ENCODE measurements around the gene CRYAB. TPM values are rescaled to one million over a fixed set of nuclear protein-coding genes. Genes with fewer than 3 reads are reported as not detected.

CRYAB gene
- total RNA-seq, 1 experiment from 2014 or later = 2.1 TPM

DNA sequence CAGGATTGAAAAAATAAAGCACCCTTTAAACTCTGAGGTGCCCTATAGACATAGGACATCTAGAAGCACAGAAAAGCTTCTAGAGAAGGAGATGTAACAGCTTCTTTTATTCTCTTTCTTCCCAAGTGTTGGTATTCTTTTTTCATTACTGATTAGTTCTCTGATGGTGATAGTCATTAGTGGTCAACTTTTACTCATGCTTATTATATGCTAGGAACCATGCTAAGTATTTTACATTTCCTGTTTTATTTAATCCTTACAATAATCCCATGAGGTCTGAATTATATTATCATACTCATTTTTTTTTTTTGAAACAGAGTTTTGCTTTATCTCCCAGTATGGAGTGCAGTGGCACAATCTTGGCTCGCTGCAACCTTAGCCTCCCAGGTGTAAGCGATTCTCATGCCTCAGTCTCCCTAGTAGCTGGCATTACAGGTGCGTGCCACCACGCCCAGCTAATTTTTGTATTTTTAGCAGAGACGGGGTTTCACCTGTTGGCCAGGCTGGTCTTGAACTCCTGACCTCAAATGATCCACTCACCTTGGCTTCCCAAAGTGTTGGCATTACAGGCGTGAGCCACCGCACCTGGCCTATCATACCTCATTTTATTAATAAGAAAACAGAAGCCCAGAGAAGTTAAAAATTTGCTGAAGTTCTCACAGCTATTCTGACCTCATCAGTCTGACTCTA, 10.1 kb upstream of the CRYAB start:
- Mint-ChIP-seq H3K36me3 (no peaks in the 10 kb centered on the region; the same call in 1 of the 2 replicates), H3K27me3 (ENCODE audit: low read depth) (no peaks in the 10 kb centered on the region), H3K4me1 (peaks cover 47% of the 10 kb centered on the region), H3K4me3 (no peak overlapping the region), H3K27ac (no peak overlapping the region), H3K9me3 (no peaks in the 10 kb centered on the region)
- DNase-seq (ENCODE audit: low spot score) (no peak), ATAC-seq (no peak)
- CTCF ChIA-PET = no interaction called here
- no peak for TF ChIP-seq EMX1 (CRISPR knock-in tag; IDR thresholded peaks at IDR 0.05)
- TF ChIP-seq SP1 (CRISPR knock-in tag; conservative IDR thresholded peaks at IDR 0.05) = no peak
- no peak for TF ChIP-seq CBFB (CRISPR knock-in tag; IDR thresholded peaks at IDR 0.05; ENCODE audit: low read depth)
- no peak for TF ChIP-seq MYBL2 (CRISPR knock-in tag; IDR thresholded peaks at IDR 0.05)
- TF ChIP-seq, protein P1, sequence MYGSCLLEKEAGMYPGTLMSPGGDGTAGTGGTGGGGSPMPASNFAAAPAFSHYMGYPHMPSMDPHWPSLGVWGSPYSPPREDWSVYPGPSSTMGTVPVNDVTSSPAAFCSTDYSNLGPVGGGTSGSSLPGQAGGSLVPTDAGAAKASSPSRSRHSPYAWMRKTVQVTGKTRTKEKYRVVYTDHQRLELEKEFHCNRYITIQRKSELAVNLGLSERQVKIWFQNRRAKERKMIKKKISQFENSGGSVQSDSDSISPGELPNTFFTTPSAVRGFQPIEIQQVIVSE (CRISPR knock-in tag; IDR thresholded peaks at IDR 0.05; ENCODE audit: borderline replicate concordance) = no peak
- TF ChIP-seq, protein P2, sequence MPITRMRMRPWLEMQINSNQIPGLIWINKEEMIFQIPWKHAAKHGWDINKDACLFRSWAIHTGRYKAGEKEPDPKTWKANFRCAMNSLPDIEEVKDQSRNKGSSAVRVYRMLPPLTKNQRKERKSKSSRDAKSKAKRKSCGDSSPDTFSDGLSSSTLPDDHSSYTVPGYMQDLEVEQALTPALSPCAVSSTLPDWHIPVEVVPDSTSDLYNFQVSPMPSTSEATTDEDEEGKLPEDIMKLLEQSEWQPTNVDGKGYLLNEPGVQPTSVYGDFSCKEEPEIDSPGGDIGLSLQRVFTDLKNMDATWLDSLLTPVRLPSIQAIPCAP (CRISPR knock-in tag; IDR thresholded peaks at IDR 0.05) = no peak
- TF ChIP-seq SOX15 (CRISPR knock-in tag; IDR thresholded peaks at IDR 0.05) = no peak
- POLR2A ChIA-PET = no interaction called here

DNA sequence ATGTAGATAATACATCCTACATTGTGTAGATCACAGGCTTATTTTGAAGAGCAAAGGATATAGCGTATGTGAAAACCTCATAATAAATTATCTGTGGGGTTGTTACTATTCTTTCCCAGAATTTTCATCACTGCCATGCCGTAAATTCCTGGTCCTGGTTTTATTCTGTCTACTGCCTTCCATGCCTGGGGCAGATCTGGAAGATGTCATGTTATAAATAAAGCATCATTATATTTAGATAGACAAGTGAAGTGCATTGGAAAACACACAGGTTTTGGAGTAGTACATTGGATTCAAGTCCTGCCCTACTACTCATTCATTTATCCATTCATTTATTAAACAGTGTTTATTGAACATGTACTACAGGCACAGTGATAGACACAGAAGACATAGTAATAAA, 9.3 kb upstream of the CRYAB start:
- H3K4me3 Mint-ChIP-seq = no peak overlapping the region
- H3K9me3 Mint-ChIP-seq = no peaks in the 10 kb centered on the region
- CTCF ChIA-PET = no interaction called here
- H3K36me3 Mint-ChIP-seq = no peaks in the 10 kb centered on the region; the same call in 1 of the 2 replicates
- H3K27ac Mint-ChIP-seq = no peak overlapping the region
- TF ChIP-seq, protein P3, sequence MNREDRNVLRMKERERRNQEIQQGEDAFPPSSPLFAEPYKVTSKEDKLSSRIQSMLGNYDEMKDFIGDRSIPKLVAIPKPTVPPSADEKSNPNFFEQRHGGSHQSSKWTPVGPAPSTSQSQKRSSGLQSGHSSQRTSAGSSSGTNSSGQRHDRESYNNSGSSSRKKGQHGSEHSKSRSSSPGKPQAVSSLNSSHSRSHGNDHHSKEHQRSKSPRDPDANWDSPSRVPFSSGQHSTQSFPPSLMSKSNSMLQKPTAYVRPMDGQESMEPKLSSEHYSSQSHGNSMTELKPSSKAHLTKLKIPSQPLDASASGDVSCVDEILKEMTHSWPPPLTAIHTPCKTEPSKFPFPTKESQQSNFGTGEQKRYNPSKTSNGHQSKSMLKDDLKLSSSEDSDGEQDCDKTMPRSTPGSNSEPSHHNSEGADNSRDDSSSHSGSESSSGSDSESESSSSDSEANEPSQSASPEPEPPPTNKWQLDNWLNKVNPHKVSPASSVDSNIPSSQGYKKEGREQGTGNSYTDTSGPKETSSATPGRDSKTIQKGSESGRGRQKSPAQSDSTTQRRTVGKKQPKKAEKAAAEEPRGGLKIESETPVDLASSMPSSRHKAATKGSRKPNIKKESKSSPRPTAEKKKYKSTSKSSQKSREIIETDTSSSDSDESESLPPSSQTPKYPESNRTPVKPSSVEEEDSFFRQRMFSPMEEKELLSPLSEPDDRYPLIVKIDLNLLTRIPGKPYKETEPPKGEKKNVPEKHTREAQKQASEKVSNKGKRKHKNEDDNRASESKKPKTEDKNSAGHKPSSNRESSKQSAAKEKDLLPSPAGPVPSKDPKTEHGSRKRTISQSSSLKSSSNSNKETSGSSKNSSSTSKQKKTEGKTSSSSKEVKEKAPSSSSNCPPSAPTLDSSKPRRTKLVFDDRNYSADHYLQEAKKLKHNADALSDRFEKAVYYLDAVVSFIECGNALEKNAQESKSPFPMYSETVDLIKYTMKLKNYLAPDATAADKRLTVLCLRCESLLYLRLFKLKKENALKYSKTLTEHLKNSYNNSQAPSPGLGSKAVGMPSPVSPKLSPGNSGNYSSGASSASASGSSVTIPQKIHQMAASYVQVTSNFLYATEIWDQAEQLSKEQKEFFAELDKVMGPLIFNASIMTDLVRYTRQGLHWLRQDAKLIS (CRISPR knock-in tag; IDR thresholded peaks at IDR 0.05; ENCODE audit: borderline replicate concordance) = no peak
- no peak for TF ChIP-seq KAT7 (CRISPR knock-in tag; IDR thresholded peaks at IDR 0.05; ENCODE audit: borderline replicate concordance)
- no peak for TF ChIP-seq CBFB (CRISPR knock-in tag; IDR thresholded peaks at IDR 0.05; ENCODE audit: low read depth)
- no peak for TF ChIP-seq IRF2 (CRISPR knock-in tag; IDR thresholded peaks at IDR 0.05; ENCODE audit: borderline replicate concordance, low read depth)
- TF ChIP-seq RORB (CRISPR knock-in tag; IDR thresholded peaks at IDR 0.05) = no peak
- TF ChIP-seq ZNF121 (CRISPR knock-in tag; IDR thresholded peaks at IDR 0.05) = no peak
- TF ChIP-seq SMAD4 (CRISPR knock-in tag; IDR thresholded peaks at IDR 0.05) = no peak
- TF ChIP-seq, protein P4, sequence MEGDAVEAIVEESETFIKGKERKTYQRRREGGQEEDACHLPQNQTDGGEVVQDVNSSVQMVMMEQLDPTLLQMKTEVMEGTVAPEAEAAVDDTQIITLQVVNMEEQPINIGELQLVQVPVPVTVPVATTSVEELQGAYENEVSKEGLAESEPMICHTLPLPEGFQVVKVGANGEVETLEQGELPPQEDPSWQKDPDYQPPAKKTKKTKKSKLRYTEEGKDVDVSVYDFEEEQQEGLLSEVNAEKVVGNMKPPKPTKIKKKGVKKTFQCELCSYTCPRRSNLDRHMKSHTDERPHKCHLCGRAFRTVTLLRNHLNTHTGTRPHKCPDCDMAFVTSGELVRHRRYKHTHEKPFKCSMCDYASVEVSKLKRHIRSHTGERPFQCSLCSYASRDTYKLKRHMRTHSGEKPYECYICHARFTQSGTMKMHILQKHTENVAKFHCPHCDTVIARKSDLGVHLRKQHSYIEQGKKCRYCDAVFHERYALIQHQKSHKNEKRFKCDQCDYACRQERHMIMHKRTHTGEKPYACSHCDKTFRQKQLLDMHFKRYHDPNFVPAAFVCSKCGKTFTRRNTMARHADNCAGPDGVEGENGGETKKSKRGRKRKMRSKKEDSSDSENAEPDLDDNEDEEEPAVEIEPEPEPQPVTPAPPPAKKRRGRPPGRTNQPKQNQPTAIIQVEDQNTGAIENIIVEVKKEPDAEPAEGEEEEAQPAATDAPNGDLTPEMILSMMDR (IDR thresholded peaks at IDR 0.05) = no peak
- no peak for TF ChIP-seq HMGA2 (CRISPR knock-in tag; IDR thresholded peaks at IDR 0.05)
- TF ChIP-seq, protein P5, sequence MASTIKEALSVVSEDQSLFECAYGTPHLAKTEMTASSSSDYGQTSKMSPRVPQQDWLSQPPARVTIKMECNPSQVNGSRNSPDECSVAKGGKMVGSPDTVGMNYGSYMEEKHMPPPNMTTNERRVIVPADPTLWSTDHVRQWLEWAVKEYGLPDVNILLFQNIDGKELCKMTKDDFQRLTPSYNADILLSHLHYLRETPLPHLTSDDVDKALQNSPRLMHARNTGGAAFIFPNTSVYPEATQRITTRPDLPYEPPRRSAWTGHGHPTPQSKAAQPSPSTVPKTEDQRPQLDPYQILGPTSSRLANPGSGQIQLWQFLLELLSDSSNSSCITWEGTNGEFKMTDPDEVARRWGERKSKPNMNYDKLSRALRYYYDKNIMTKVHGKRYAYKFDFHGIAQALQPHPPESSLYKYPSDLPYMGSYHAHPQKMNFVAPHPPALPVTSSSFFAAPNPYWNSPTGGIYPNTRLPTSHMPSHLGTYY (CRISPR knock-in tag; IDR thresholded peaks at IDR 0.05) = no peak
- TF ChIP-seq RELA (CRISPR knock-in tag; IDR thresholded peaks at IDR 0.05; ENCODE audit: borderline replicate concordance) = no peak
- TF ChIP-seq FOXP1 (CRISPR knock-in tag; IDR thresholded peaks at IDR 0.05; ENCODE audit: borderline replicate concordance) = no peak
- no peak for TF ChIP-seq NR2C2 (CRISPR knock-in tag; IDR thresholded peaks at IDR 0.05)
- no peak for TF ChIP-seq ELF4 (CRISPR knock-in tag; IDR thresholded peaks at IDR 0.05; ENCODE audit: low read depth)
- no peak for TF ChIP-seq MYBL2 (CRISPR knock-in tag; IDR thresholded peaks at IDR 0.05)
- TF ChIP-seq ZNF423 (CRISPR knock-in tag; IDR thresholded peaks at IDR 0.05) = no peak
- TF ChIP-seq CREB1 (CRISPR knock-in tag; IDR thresholded peaks at IDR 0.05) = no peak
- no peak for TF ChIP-seq TEAD4 (CRISPR knock-in tag; IDR thresholded peaks at IDR 0.05)
- peaks cover 45% of the 10 kb centered on the region for H3K4me1 Mint-ChIP-seq
- no peak for DNase-seq (ENCODE audit: low spot score)
- no peak for ATAC-seq
- no peaks in the 10 kb centered on the region; the same call in 1 of the 2 replicates for H3K27me3 Mint-ChIP-seq (ENCODE audit: low read depth)
- POLR2A ChIA-PET = no interaction called here

Data from WTC11 (cell line).